Esophagus muscularis mucosa (tissue), 4 donors: ENCODE results near the gene GNL2. TPM values are rescaled to one million over a fixed set of nuclear protein-coding genes. Genes with fewer than 3 reads are reported as not detected.
A peak's percentile ranks its signal among the peaks of the same experiment; 100 is the strongest.

ENCODE experiments used
- DNase-seq: peaks from one replicate; pipeline ENCODE4 v3.0.0-alpha.2; 2017; ENCODE audit errors: extremely low spot score
- H3K27ac ChIP-seq, 4 donors: fragments of 200-600 bp; sonication (generic); replicated peaks in 1 of 4; 1 replicate in 3 of 4; 2 replicates in 1 of 4; pipeline ENCODE4 v1.5.1; 2016 to 2019; ENCODE audit warnings: mild to moderate bottlenecking in 1 of 4
- H3K27me3 ChIP-seq, 4 donors: fragments of 200-600 bp; sonication (generic); one replicate each; pipeline versions ENCODE4 v1.5.1 to v1.6.0; 2016 to 2019
- H3K36me3 ChIP-seq, 4 donors: fragments of 200-600 bp; sonication (generic); one replicate each; pipeline ENCODE4 v1.5.1; 2016 to 2019
- H3K4me1 ChIP-seq, 4 donors: fragments of 200-600 bp; sonication (generic); one replicate each; pipeline ENCODE4 v1.5.1; 2016 to 2019
- H3K4me3 ChIP-seq, 4 donors: fragments of 200-600 bp; sonication (generic); 1 replicate in 2 of 4; 2 replicates in 2 of 4; pipeline ENCODE4 v1.5.1; 2016 to 2019; ENCODE audit warnings: mild to moderate bottlenecking in 4 of 4, moderate library complexity in 1 of 4
- H3K9me3 ChIP-seq, 4 donors: fragments of 200-600 bp; sonication (generic); 1 replicate in 3 of 4; 2 replicates in 1 of 4; pipeline ENCODE4 v1.5.1; 2016 to 2019
- EP300 ChIP-seq: sonication (generic); formaldehyde crosslinking; IDR thresholded peaks from one replicate; pipeline ENCODE4 v1.6.1; 2017; ENCODE audit warnings: antibody characterized with exemption
- POLR2A ChIP-seq: fragments of 450-650 bp; IDR thresholded peaks from one replicate; pipeline ENCODE4 v1.6.1; 2017; ENCODE audit warnings: antibody characterized with exemption, moderate library complexity, mild to moderate bottlenecking, low read depth
- POLR2AphosphoS5 ChIP-seq, 2 donors: sonication (generic); formaldehyde crosslinking; IDR thresholded peaks; one replicate each; pipeline ENCODE4 v1.6.1; 2017; ENCODE audit warnings: antibody characterized with exemption in 2 of 2
- WGBS: methylation state at CpG from one replicate; pipeline ENCODE4 v1.1.5; 2018; 5-methylcytosine and 5-hydroxymethylcytosine counted together
- intact Hi-C: fragments of 100-400 bp; cut with DNase I; formaldehyde crosslinking; loops from one replicate; pipeline ENCODE4 v1.15.1; 2023
- total RNA-seq, 4 donors: library from RNA; depleted of rRNA; stranded (reverse); fragments of >200 nt; gene quantifications; one replicate each; pipeline versions ENCODE4 v1.1.0 to v1.2.1, GENCODE V29; 2016
- TF ChIP-seq, protein P1 (sequence below), 3 experiments: fragments of 200-600 bp in 2 of 3; fragments of 450-650 bp in 1 of 3; sonication (generic) in 2 of 3; IDR thresholded peaks; one replicate each; pipeline ENCODE4 v1.5.1; 2017 to 2019; ENCODE audit warnings: antibody characterized with exemption in 3 of 3, mild to moderate bottlenecking in 2 of 3, moderate library complexity in 1 of 3

Gene GNL2
- total RNA-seq, 4 donors from 2014 or later: 25.1 to 36.4 (median 27.0) TPM

DNA sequence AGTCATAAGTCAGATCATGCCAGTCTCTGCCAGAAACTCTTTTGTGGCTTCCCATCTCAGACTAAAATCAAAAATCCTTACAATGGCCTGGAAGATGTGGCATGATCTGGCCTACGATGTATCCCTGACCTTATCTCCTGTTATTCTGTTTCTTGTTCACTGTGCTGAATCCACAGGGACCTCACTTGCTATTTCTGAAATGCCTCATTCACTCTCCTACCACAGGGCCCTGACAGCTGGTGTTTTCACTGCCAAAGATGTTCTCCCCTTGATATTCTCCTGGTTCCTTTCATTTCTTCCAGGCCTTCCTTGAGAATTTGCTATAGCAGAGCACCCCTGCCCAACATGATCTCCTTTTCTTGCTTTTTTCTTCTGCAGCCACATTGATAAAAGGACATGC is 37.3 kb downstream of the GNL2 start:
- H3K9me3 ChIP-seq: no peaks in the 10 kb centered on the region
- H3K27me3 ChIP-seq: no peaks in the 10 kb centered on the region
- no peak for DNase-seq
- 94% methylated on average over 1 of the region's 1 CpG for WGBS
- peaks cover 8 to 34% (median 22%) of the 10 kb centered on the region in 4 donors for H3K4me1 ChIP-seq
- H3K4me3 ChIP-seq: no peak overlapping the region
- peaks cover 0 to 42% (median 19%) of the 10 kb centered on the region in 4 donors for H3K36me3 ChIP-seq
- TF ChIP-seq, protein P1, sequence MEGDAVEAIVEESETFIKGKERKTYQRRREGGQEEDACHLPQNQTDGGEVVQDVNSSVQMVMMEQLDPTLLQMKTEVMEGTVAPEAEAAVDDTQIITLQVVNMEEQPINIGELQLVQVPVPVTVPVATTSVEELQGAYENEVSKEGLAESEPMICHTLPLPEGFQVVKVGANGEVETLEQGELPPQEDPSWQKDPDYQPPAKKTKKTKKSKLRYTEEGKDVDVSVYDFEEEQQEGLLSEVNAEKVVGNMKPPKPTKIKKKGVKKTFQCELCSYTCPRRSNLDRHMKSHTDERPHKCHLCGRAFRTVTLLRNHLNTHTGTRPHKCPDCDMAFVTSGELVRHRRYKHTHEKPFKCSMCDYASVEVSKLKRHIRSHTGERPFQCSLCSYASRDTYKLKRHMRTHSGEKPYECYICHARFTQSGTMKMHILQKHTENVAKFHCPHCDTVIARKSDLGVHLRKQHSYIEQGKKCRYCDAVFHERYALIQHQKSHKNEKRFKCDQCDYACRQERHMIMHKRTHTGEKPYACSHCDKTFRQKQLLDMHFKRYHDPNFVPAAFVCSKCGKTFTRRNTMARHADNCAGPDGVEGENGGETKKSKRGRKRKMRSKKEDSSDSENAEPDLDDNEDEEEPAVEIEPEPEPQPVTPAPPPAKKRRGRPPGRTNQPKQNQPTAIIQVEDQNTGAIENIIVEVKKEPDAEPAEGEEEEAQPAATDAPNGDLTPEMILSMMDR (IDR thresholded peaks at IDR 0.05): no peak
- TF ChIP-seq POLR2AphosphoS5 (IDR thresholded peaks at IDR 0.05) (no peak), EP300 (no peak), POLR2A (no peak)
- intact Hi-C loops: no loop called here
- H3K27ac ChIP-seq: no peak overlapping the region

DNA sequence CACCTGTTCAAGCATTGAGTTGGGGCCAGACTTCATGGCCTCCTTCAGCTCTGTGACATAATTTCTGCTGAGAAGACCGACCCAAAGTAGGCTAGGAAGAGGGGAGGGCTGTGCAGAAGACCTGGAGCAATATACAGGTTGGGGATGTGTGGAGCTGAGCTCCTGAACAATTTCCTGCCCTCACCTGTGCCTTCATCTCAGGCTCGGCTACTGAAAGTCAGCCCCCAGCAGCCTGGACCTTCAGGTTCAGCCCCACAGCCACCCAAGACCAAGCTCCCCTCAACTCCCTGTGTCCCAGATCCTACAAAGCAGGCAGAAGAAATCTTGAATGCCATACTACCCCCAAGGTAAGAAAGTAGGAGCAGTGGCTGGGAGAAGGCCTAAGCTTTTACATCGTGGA is 38.3 kb downstream of the GNL2 start:
- Histone ChIP-seq H3K36me3 (peaks cover 0 to 35% (median 16%) of the 10 kb centered on the region in 4 donors), H3K9me3 (no peaks in the 10 kb centered on the region), H3K27me3 (no peaks in the 10 kb centered on the region), H3K4me3 (peak overlapping the region; percentile 51 to 58 (median 52)), H3K4me1 (peaks cover 18 to 44% (median 32%) of the 10 kb centered on the region in 4 donors), H3K27ac (peak overlapping the region; percentile 55 to 80 (median 69))
- intact Hi-C loops: no loop called here
- no peak for DNase-seq
- WGBS: 73% methylated on average over 2 of the region's 3 CpGs
- TF ChIP-seq POLR2AphosphoS5 (IDR thresholded peaks at IDR 0.05) (no peak), POLR2A (no peak), EP300 (no peak)
- TF ChIP-seq, protein P1 (IDR thresholded peaks at IDR 0.05): no peak

DNA sequence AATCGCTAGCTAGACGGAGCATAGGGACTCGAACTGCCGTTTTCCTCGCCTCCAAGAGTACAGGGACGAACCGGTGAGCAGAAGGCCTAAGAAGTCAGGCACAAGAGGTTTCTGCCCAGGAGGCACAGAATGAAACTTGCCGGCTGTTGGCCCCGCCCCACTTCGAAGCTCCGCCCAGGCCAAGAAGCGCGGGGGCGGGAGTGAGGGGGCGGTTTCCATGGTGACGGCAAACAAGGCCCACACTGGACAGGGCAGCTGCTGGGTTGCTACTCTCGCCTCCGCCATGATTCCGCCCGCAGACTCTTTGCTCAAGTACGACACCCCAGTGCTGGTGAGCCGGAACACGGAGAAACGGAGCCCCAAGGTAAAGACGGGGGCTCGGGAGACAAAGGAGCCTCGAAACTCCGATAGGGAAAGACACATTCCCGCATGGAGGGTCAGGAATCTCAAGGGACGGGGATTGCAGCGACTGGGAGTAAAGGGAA is 39.0 kb downstream of the GNL2 start, which contains the start of gene DNALI1:
DNALI1 (plus strand) TSS at position 229 of the 485 bp plus-strand sequence; CDS start at position 284, 55 bp downstream.
- Histone ChIP-seq H3K9me3 (no peaks in the 10 kb centered on the region), H3K27ac (peak within 1 kb of the TSS; percentile 55 to 80 (median 69)), H3K36me3 (peaks cover 0 to 35% (median 17%) of the 10 kb centered on the region in 4 donors), H3K4me1 (peaks cover 22 to 46% (median 38%) of the 10 kb centered on the region in 4 donors), H3K4me3 (peak within 1 kb of the TSS; percentile 51 to 58 (median 52)), H3K27me3 (no peaks in the 10 kb centered on the region)
- peak; percentile 94 for DNase-seq
- 4% methylated on average over 22 of the region's 31 CpGs for WGBS
- intact Hi-C loops: no loop called here
- TF ChIP-seq EP300 (no peak), POLR2A (no peak), POLR2AphosphoS5 (IDR thresholded peaks at IDR 0.05) (peak; percentile 64 to 66)
- TF ChIP-seq, protein P1 (IDR thresholded peaks at IDR 0.05): no peak

DNA sequence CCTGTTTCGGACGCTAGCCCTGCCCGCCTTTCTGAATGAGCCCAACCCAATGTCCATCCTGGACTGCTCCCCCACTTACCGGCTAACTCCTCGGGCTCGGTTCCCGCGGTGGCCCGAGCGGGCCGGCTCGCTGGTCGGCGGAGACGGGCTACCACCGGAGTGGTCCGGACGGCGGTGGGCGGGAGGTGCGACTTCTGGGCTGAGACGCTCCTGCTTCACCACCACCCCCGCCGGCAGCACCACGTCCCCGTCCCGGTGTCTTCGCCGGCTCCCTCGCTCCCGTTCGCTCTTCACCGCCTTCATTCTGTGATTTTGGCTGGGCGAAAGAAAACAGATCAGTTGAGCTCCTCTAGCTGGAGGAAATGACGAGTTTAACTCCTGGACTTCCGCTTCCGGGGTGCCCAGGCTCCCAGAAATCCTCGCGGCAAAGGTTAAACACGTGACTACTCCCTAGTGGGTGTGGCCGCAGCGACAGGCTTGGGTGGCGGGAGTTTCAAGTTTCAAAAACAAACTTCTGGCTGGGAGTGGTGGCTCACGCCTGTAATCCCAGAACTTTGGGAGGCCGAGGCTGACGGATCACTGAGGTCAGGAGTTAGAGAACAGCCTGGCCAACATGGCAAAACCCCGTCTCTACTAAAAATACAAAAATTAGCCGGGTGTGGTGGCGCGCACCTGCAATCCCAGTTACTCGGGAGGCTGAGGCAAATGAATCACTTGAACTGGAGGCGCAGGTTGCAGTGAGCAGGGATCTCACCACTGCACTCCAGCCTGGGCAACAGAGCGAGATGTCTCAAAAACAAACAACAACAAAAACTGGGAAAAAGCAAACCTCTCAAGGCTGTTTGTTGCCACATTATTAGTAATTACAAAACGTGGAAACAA is 41.6 kb downstream of the GNL2 start, which contains the start of gene SNIP1:
SNIP1 (minus strand) TSS at position 367 of the 882 bp plus-strand sequence; CDS start at position 303, 64 bp downstream.
- H3K36me3 ChIP-seq: peaks cover 12 to 43% (median 20%) of the 10 kb centered on the region in 4 donors
- H3K4me3 ChIP-seq: peak within 1 kb of the TSS; percentile 82 to 98 (median 90)
- no peaks in the 10 kb centered on the region for H3K9me3 ChIP-seq
- intact Hi-C loops: no loop called here
- TF ChIP-seq, protein P1 (IDR thresholded peaks at IDR 0.05): peak in 1 of 3 experiments; percentile 38
- TF ChIP-seq POLR2A (peak; percentile 75), POLR2AphosphoS5 (IDR thresholded peaks at IDR 0.05) (peak; percentile 98 to 99), EP300 (no peak)
- peak within 1 kb of the TSS; percentile 86 to 91 (median 88) for H3K27ac ChIP-seq
- H3K27me3 ChIP-seq: no peaks in the 10 kb centered on the region
- peak; percentile 98 for DNase-seq
- H3K4me1 ChIP-seq: peaks cover 30 to 62% (median 42%) of the 10 kb centered on the region in 4 donors
- WGBS: 23% methylated on average over 29 of the region's 54 CpGs
